ENCODE data around the gene RTL9. TPM values are rescaled to one million over a fixed set of nuclear protein-coding genes. Genes with fewer than 3 reads are reported as not detected.

The RTL9 gene
- total RNA-seq, 1 donor from 2014 or later = not detected

DNA sequence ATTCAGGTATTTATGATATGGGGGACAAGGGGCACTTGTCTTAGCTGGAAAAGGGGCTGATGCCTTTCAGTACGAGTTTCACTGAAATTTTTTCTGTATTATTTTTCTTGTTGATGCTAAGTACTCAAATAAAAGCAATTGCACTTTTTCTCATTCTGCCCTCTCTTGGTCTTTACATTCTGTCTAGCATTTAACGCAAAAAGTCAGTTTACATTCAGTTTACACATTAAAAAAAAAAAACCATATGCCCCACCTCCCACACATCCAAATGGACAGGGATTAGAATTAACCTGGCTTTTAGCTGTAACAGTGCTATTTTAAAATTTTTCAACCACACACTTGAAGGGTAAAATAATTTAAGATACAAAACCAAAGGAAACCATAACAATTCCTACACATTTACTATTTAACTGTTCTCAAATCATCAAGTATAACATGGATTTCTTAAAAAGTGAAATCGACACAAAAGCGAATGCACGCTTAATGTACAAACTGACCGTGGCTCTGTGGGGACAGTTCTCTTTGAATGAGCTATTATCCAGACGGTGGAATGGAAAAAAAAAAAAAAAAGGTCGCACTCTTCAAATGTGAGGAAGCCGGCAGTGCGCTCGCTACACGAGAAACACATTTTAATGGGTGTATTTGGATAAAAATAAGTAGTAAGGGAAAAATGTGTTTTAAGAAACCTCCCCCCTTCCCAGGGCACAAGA, 42.1 kb upstream of the RTL9 start:
- Histone ChIP-seq H3K4me1 (no peaks in the 10 kb centered on the region), H3K27ac (no peak overlapping the region), H3K4me3 (peak overlapping the region; percentile 60 to 93), H3K9me3 (no peaks in the 10 kb centered on the region), H3K36me3 (no peaks in the 10 kb centered on the region), H3K27me3 (no peaks in the 10 kb centered on the region)
- TF ChIP-seq, protein P1, sequence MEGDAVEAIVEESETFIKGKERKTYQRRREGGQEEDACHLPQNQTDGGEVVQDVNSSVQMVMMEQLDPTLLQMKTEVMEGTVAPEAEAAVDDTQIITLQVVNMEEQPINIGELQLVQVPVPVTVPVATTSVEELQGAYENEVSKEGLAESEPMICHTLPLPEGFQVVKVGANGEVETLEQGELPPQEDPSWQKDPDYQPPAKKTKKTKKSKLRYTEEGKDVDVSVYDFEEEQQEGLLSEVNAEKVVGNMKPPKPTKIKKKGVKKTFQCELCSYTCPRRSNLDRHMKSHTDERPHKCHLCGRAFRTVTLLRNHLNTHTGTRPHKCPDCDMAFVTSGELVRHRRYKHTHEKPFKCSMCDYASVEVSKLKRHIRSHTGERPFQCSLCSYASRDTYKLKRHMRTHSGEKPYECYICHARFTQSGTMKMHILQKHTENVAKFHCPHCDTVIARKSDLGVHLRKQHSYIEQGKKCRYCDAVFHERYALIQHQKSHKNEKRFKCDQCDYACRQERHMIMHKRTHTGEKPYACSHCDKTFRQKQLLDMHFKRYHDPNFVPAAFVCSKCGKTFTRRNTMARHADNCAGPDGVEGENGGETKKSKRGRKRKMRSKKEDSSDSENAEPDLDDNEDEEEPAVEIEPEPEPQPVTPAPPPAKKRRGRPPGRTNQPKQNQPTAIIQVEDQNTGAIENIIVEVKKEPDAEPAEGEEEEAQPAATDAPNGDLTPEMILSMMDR (IDR thresholded peaks at IDR 0.05) = no peak
- DNase-seq (ENCODE audit: low spot score in 2 of 2) = no peak
- intact Hi-C loops (cut with DNase I) = loop anchor here (5.0 to 10.0 kb wide), 3 partner anchors 96 to 782 kb away; partner anchors contain the start of gene NXT2

DNA sequence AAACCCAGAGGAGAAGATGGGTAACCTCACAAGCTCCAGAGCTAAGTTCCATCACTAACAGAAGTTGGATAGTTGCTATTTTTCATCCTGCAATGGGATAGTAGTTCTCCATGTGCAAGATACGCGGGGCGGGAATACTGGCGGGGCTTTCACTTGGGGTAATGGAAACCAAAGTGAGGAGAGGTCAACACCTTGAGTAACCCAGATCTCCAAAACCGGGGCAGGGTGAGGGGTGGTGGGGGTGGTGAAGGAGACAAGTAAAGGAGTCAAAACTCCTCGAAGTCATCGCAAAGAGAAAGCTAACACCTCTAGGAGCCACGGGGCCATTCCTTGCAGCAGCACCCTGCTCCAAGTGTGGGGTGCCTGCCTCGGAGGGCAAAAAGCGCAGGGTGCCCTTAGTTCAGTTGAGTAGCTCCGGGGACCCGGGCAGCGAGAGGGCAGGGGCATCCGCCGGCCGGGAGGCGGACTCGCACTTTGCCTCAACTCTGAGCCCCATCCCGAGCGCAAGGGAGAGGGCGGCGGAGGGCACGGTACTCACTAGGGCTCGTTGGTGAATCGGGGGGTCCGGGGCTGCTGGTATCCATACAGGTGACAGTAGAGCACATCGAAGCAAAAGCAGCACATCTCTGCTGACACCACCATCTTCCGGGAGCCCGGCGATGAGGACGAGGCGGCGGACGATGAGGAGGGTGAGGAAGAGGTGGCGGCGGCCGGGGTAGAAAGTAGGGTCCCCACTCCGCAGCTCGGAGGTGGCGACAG, 41.4 kb upstream of the RTL9 start:
- intact Hi-C loops (cut with DNase I) = loop anchor here (5.0 to 10.0 kb wide), 3 partner anchors 95 to 782 kb away; partner anchors contain the start of gene NXT2
- peak overlapping the region; percentile 60 to 93 for H3K4me3 ChIP-seq
- TF ChIP-seq, protein P1 (IDR thresholded peaks at IDR 0.05) = no peak
- H3K27me3 ChIP-seq = no peaks in the 10 kb centered on the region
- DNase-seq (ENCODE audit: low spot score in 2 of 2) = peak in 1 of 2 donors; percentile 62
- no peaks in the 10 kb centered on the region for H3K4me1 ChIP-seq
- H3K27ac ChIP-seq = peak overlapping the region; percentile 69 to 81
- no peaks in the 10 kb centered on the region for H3K9me3 ChIP-seq
- H3K36me3 ChIP-seq = no peaks in the 10 kb centered on the region

GRCh38 chrX:110317820-110318663, 40.6 kb upstream of the RTL9 start, which contains the start of gene AMMECR1:
TSS of gene AMMECR1 (minus strand) at chrX:110318085. CDS start at chrX:110318071, 14 bp downstream.
- Histone ChIP-seq H3K36me3 (no peaks in the 10 kb centered on the region), H3K9me3 (no peaks in the 10 kb centered on the region), H3K4me1 (no peaks in the 10 kb centered on the region), H3K4me3 (peak within 1 kb of the TSS; percentile 60 to 93), H3K27me3 (no peaks in the 10 kb centered on the region), H3K27ac (peak within 1 kb of the TSS; percentile 69 to 81)
- DNase-seq (ENCODE audit: low spot score in 2 of 2) = peak; percentile 29 to 86
- TF ChIP-seq, protein P1 (IDR thresholded peaks at IDR 0.05) = no peak
- intact Hi-C loops (cut with DNase I) = loop anchor here (5.0 to 10.0 kb wide), 3 partner anchors 94 to 783 kb away; partner anchors contain the start of gene NXT2

DNA sequence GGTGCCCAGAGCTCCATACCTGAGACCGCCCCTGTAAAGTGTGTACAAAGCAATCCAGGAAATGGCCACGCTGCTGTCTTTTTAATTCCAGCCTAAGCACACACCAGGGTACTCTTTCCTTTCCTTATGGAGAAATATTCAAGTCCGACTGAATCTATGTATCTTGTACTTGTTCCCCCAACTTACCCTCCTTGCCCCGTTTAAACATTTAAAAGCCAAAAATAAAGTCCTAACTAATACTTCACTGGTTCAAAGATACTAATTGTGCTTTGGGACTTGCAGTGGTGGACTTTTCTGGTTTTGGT, 40.0 kb upstream of the RTL9 start:
- intact Hi-C loops (cut with DNase I) = loop anchor here (5.0 to 10.0 kb wide), 3 partner anchors 94 to 784 kb away; partner anchors contain the start of gene NXT2
- Histone ChIP-seq H3K4me3 (peak overlapping the region; percentile 60 to 93), H3K9me3 (no peaks in the 10 kb centered on the region), H3K27ac (peak overlapping the region in 1 of 2 donors; percentile 50), H3K27me3 (no peaks in the 10 kb centered on the region), H3K4me1 (no peaks in the 10 kb centered on the region), H3K36me3 (no peaks in the 10 kb centered on the region)
- no peak for DNase-seq (ENCODE audit: low spot score in 2 of 2)
- TF ChIP-seq, protein P1 (IDR thresholded peaks at IDR 0.05) = no peak

GRCh38 chrX:110320381-110320987, 38.2 kb upstream of the RTL9 start:
- no peak for DNase-seq (ENCODE audit: low spot score in 2 of 2)
- H3K9me3 ChIP-seq = no peaks in the 10 kb centered on the region
- no peaks in the 10 kb centered on the region for H3K36me3 ChIP-seq
- no peak overlapping the region for H3K27ac ChIP-seq
- intact Hi-C loops (cut with DNase I) = no loop called here
- H3K4me3 ChIP-seq = no peak overlapping the region
- H3K4me1 ChIP-seq = no peaks in the 10 kb centered on the region
- TF ChIP-seq, protein P1 (IDR thresholded peaks at IDR 0.05) = no peak
- H3K27me3 ChIP-seq = no peaks in the 10 kb centered on the region
